GM12892 (cell line): ENCODE results near the gene ZBTB2.

Experiments used
- POLR2A ChIP-seq: IDR thresholded peaks from 2 replicates; pipeline ENCODE4 v1.6.1; 2011; ENCODE audit warnings: low read depth, low read length, control low read depth
- POLR2AphosphoS5 ChIP-seq: IDR thresholded peaks from 2 replicates; pipeline ENCODE4 v1.6.1; 2011; ENCODE audit warnings: low read depth, low read length, control low read depth
- TAF1 ChIP-seq: IDR thresholded peaks from 2 replicates; pipeline ENCODE4 v1.6.1; 2011; ENCODE audit warnings: low read depth, mild to moderate bottlenecking, control low read depth, low read length, borderline replicate concordance

GRCh38 chr6:151323791-151324487 is 67.4 kb downstream of the ZBTB2 start:
- no peak for TF ChIP-seq TAF1
- no peak for TF ChIP-seq POLR2AphosphoS5
- no peak for TF ChIP-seq POLR2A
